ENCODE results near the gene SERINC4. TPM values are rescaled to one million over a fixed set of nuclear protein-coding genes. Genes with fewer than 3 reads are reported as not detected.

SERINC4 gene
- total and polyA plus RNA-seq, 2 donors from 2014 or later, result 0.13 to 0.47 TPM

- no peak overlapping the region for H3K9ac ChIP-seq (ENCODE audit: low read length in 3 of 3)
- no peaks in the 10 kb centered on the region for H3K9me3 ChIP-seq (ENCODE audit: control insufficient read depth in 2 of 3, insufficient read depth in 1 of 3, low read length in 3 of 3)
- H3K27me3 ChIP-seq (ENCODE audit: control insufficient read depth, insufficient read depth, low read length), result no peaks in the 10 kb centered on the region
- H3K4me1 ChIP-seq (ENCODE audit: control insufficient read depth in 2 of 3, insufficient read depth in 2 of 3, low read depth in 1 of 3, low read length in 3 of 3), result peaks cover 0 to 5% (median 0%) of the 10 kb centered on the region in 3 donors
- FAIRE-seq, result no peak
- H3K4me3 ChIP-seq (ENCODE audit: low read length in 3 of 3), result no peak overlapping the region
- peaks cover 9 to 43% (median 32%) of the 10 kb centered on the region in 3 donors for H3K36me3 ChIP-seq (ENCODE audit: control insufficient read depth in 2 of 3, insufficient read depth in 3 of 3, low read length in 3 of 3)
- intact Hi-C loops (cut with DNase I), result no loop called here
- TF ChIP-seq CTCF (IDR thresholded peaks at IDR 0.05; ENCODE audit: borderline replicate concordance, extremely low read depth, insufficient read depth), result no peak
- H3K27ac ChIP-seq (ENCODE audit: low read depth in 2 of 2, low read length in 2 of 2), result no peak overlapping the region
- no peak for DNase-seq
Observed at GRCh38 chr15:43772624-43773023, 27.4 kb downstream of the SERINC4 start.

GRCh38 chr15:43771816-43772215 is 28.2 kb downstream of the SERINC4 start:
- H3K4me1 ChIP-seq (ENCODE audit: control insufficient read depth in 2 of 3, insufficient read depth in 2 of 3, low read depth in 1 of 3, low read length in 3 of 3), result peaks cover 0 to 5% (median 0%) of the 10 kb centered on the region in 3 donors
- no peak overlapping the region for H3K9ac ChIP-seq (ENCODE audit: low read length in 3 of 3)
- H3K27me3 ChIP-seq (ENCODE audit: control insufficient read depth, insufficient read depth, low read length), result no peaks in the 10 kb centered on the region
- H3K27ac ChIP-seq (ENCODE audit: low read depth in 2 of 2, low read length in 2 of 2), result no peak overlapping the region
- no peak overlapping the region for H3K4me3 ChIP-seq (ENCODE audit: low read length in 3 of 3)
- peaks cover 9 to 43% (median 32%) of the 10 kb centered on the region in 3 donors for H3K36me3 ChIP-seq (ENCODE audit: control insufficient read depth in 2 of 3, insufficient read depth in 3 of 3, low read length in 3 of 3)
- intact Hi-C loops (cut with DNase I), result no loop called here
- FAIRE-seq (no peak), DNase-seq (no peak)
- no peaks in the 10 kb centered on the region for H3K9me3 ChIP-seq (ENCODE audit: control insufficient read depth in 2 of 3, insufficient read depth in 1 of 3, low read length in 3 of 3)
- TF ChIP-seq CTCF (IDR thresholded peaks at IDR 0.05; ENCODE audit: borderline replicate concordance, extremely low read depth, insufficient read depth), result no peak

- Histone ChIP-seq H3K36me3 (ENCODE audit: control insufficient read depth in 2 of 3, insufficient read depth in 3 of 3, low read length in 3 of 3) (peaks cover 9 to 60% (median 38%) of the 10 kb centered on the region in 3 donors), H3K9me3 (ENCODE audit: control insufficient read depth in 2 of 3, insufficient read depth in 1 of 3, low read length in 3 of 3) (no peaks in the 10 kb centered on the region), H3K9ac (ENCODE audit: low read length in 3 of 3) (no peak overlapping the region), H3K27ac (ENCODE audit: low read depth in 2 of 2, low read length in 2 of 2) (no peak overlapping the region), H3K27me3 (ENCODE audit: control insufficient read depth, insufficient read depth, low read length) (no peaks in the 10 kb centered on the region), H3K4me3 (ENCODE audit: low read length in 3 of 3) (no peak overlapping the region), H3K4me1 (ENCODE audit: control insufficient read depth in 2 of 3, insufficient read depth in 2 of 3, low read depth in 1 of 3, low read length in 3 of 3) (no peaks in the 10 kb centered on the region)
- DNase-seq (peak in 4 of 5 donors; percentile 36 to 66 (median 43)), FAIRE-seq (no peak)
- intact Hi-C loops (cut with DNase I), result no loop called here
- peak; percentile 67 for TF ChIP-seq CTCF (IDR thresholded peaks at IDR 0.05; ENCODE audit: borderline replicate concordance, extremely low read depth, insufficient read depth)
Observed at GRCh38 chr15:43769584-43770228, 30.3 kb downstream of the SERINC4 start.
